IMR-90 (cell line): ENCODE measurements around the gene STX2.

Experiments
- BHLHE40 ChIP-seq: fragments of 150-350 bp; IDR thresholded peaks from 2 replicates; pipeline ENCODE4 v1.6.1; 2016; ENCODE audit warnings: mild to moderate bottlenecking, low read depth, low read length
- CHD1 ChIP-seq: IDR thresholded peaks from 2 replicates; pipeline ENCODE4 v1.6.1; 2012; ENCODE audit warnings: low read depth, low read length, improper control_type of control experiment
- MXI1 ChIP-seq: IDR thresholded peaks from 2 replicates; pipeline ENCODE4 v1.6.1; 2012; ENCODE audit warnings: low read depth, mild to moderate bottlenecking, low read length, moderate library complexity, borderline replicate concordance
- POLR2A ChIP-seq: IDR thresholded peaks from 2 replicates; pipeline ENCODE4 v1.6.1; 2012; ENCODE audit warnings: mild to moderate bottlenecking, low read depth, low read length
- RFX5 ChIP-seq: IDR thresholded peaks from 2 replicates; pipeline ENCODE4 v1.8.0; 2012; ENCODE audit warnings: low read depth, mild to moderate bottlenecking, low read length, moderate library complexity
- TF ChIP-seq, protein P1 (sequence below): conservative IDR thresholded peaks from 2 replicates; pipeline ENCODE4 v1.5.1; 2012; ENCODE audit warnings: mild to moderate bottlenecking, low read depth, low read length, improper control_type of control experiment
- TF ChIP-seq, protein P2 (sequence below): fragments of 150-350 bp; IDR thresholded peaks from 2 replicates; pipeline ENCODE4 v1.6.1; 2017; ENCODE audit warnings: mild to moderate bottlenecking, antibody characterized with exemption, low read length, low read depth

DNA sequence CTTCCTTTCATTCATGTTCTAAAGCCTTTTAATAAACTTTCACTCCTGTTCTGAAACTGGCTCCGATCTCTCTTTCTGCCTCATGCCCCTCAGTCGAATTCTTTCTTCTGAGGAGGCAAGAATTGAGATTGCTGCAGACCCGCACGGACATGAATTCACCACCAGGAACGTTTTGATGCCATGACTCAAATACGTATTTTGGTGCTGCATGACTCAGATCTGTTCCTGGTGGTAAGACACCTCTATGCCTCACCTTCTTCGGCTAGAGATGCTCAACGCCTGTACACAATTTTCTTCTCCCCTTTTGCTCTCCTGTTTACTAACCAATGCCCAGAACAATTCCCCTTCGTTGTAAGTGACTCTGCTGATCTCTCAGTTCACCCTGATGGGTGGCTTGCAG, 70.9 kb downstream of the STX2 start:
- TF ChIP-seq POLR2A (no peak), CHD1 (no peak), RFX5 (no peak), BHLHE40 (no peak), MXI1 (no peak)
- TF ChIP-seq, protein P1, sequence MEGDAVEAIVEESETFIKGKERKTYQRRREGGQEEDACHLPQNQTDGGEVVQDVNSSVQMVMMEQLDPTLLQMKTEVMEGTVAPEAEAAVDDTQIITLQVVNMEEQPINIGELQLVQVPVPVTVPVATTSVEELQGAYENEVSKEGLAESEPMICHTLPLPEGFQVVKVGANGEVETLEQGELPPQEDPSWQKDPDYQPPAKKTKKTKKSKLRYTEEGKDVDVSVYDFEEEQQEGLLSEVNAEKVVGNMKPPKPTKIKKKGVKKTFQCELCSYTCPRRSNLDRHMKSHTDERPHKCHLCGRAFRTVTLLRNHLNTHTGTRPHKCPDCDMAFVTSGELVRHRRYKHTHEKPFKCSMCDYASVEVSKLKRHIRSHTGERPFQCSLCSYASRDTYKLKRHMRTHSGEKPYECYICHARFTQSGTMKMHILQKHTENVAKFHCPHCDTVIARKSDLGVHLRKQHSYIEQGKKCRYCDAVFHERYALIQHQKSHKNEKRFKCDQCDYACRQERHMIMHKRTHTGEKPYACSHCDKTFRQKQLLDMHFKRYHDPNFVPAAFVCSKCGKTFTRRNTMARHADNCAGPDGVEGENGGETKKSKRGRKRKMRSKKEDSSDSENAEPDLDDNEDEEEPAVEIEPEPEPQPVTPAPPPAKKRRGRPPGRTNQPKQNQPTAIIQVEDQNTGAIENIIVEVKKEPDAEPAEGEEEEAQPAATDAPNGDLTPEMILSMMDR: no peak
- TF ChIP-seq, protein P2, sequence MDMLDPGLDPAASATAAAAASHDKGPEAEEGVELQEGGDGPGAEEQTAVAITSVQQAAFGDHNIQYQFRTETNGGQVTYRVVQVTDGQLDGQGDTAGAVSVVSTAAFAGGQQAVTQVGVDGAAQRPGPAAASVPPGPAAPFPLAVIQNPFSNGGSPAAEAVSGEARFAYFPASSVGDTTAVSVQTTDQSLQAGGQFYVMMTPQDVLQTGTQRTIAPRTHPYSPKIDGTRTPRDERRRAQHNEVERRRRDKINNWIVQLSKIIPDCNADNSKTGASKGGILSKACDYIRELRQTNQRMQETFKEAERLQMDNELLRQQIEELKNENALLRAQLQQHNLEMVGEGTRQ: no peak
